ENCODE measurements around the gene CEP131.
A peak's percentile ranks its signal among the peaks of the same experiment; 100 is the strongest.

The CEP131 gene

GRCh38 chr17:81223762-81224130 lies 981 bp upstream of the CEP131 start:
- no peak for DNase-seq (ENCODE audit: low read depth)

GRCh38 chr17:81222620-81222905 lies 202 bp downstream of the CEP131 start:
- DNase-seq (ENCODE audit: low read depth): no peak

- DNase-seq (ENCODE audit: low read depth): no peak
These were observed 734 bp downstream of the CEP131 start for GRCh38 chr17:81221842-81222619.

GRCh38 chr17:81221371-81221841 lies 1.4 kb downstream of the CEP131 start:
- DNase-seq (ENCODE audit: low read depth): no peak

GRCh38 chr17:81219476-81220180 lies 3.1 kb downstream of the CEP131 start:
- no peak for DNase-seq (ENCODE audit: low read depth)

GRCh38 chr17:81218991-81219390 lies 3.8 kb downstream of the CEP131 start:
- DNase-seq (ENCODE audit: low read depth): no peak

- DNase-seq (ENCODE audit: low read depth): no peak
These were observed 4.3 kb downstream of the CEP131 start for GRCh38 chr17:81218459-81218858.

- no peak for DNase-seq (ENCODE audit: low read depth)
These were observed 5.3 kb downstream of the CEP131 start for GRCh38 chr17:81217491-81217890.

- no peak for DNase-seq (ENCODE audit: low read depth)
These were observed 8.8 kb downstream of the CEP131 start for GRCh38 chr17:81213978-81214377.

GRCh38 chr17:81212365-81212764 lies 10.4 kb downstream of the CEP131 start:
- DNase-seq (ENCODE audit: low read depth): no peak

GRCh38 chr17:81210868-81211267 lies 11.9 kb downstream of the CEP131 start:
- DNase-seq (ENCODE audit: low read depth): no peak

- DNase-seq (ENCODE audit: low read depth): no peak
These were observed 12.3 kb downstream of the CEP131 start for GRCh38 chr17:81210466-81210865.

- no peak for DNase-seq (ENCODE audit: low read depth)
These were observed 13.6 kb downstream of the CEP131 start for GRCh38 chr17:81209141-81209540.

- DNase-seq (ENCODE audit: low read depth): no peak
These were observed 14.1 kb downstream of the CEP131 start for GRCh38 chr17:81208651-81209050.

GRCh38 chr17:81207610-81208581 lies 14.9 kb downstream of the CEP131 start:
- no peak for DNase-seq (ENCODE audit: low read depth)

GRCh38 chr17:81206657-81207056 lies 16.1 kb downstream of the CEP131 start:
- DNase-seq (ENCODE audit: low read depth): no peak

GRCh38 chr17:81206166-81206565 lies 16.6 kb downstream of the CEP131 start:
- DNase-seq (ENCODE audit: low read depth): no peak

- no peak for DNase-seq (ENCODE audit: low read depth)
These were observed 18.2 kb downstream of the CEP131 start for GRCh38 chr17:81204578-81204977.

- no peak for DNase-seq (ENCODE audit: low read depth)
These were observed 19.6 kb downstream of the CEP131 start for GRCh38 chr17:81203136-81203535.

- DNase-seq (ENCODE audit: low read depth): no peak
These were observed 20.4 kb downstream of the CEP131 start for GRCh38 chr17:81202318-81202717.

- peak; percentile 35 for DNase-seq (ENCODE audit: low read depth)
These were observed 21.8 kb downstream of the CEP131 start for GRCh38 chr17:81200695-81201580.

- no peak for DNase-seq (ENCODE audit: low read depth)
These were observed 22.6 kb downstream of the CEP131 start for GRCh38 chr17:81200201-81200600.

Measured in fibroblast of the conjunctiva (primary cell).